ENCODE measurements around the gene SPTBN4.
"Not testable (repeated sequence)": the region's sequence is repeated elsewhere in the genome, so short reads cannot be mapped to it uniquely, and the experiment has no call there.

Gene SPTBN4

GRCh38 chr19:40465557-40466218, 1.1 kb upstream of the SPTBN4 start, which contains the start of gene BLVRB:
BLVRB (minus strand) TSS chr19:40465745; CDS start chr19:40465688, 57 bp downstream.
- DNase-seq, result peak; percentile 97 to 99

DNA sequence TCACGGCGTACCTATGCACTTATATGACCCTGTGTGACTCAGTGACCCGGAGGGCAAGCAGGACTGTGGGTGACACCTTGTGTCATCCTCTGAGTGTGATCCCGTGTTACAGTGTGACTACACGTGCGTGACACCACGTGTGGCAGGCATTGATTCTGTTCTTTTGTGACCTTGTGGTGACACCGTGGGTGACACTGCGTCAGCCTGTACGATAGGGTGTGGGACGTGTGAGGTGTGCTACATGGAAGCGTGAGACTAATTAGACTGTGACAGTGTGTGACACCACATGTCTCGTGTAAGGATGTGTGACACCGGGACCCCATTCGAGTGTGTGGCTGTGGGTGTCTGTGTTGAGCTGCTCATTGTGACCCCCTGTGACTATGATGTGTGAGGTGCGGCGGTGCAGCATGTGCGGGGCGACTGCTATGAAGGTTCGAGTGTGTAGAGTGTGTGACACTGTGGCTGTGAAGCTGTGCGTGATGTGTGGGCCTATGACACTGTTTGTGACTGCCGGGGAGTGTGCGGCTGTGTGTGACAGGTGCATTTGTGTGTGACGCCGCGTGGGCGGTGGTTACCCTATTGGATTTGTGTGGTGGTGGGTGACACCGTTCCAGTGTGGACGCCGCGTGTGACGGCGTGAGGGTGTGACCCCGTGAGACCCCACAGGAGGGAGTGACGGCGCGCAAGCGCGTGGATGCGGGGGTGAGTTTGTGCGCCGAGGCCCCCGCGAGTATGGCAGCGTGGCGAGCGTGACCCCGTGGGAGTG, 399 bp upstream of the SPTBN4 start:
- no peak for DNase-seq

- DNase-seq, result no peak
Observed at GRCh38 chr19:40469011-40469410, 2.2 kb downstream of the SPTBN4 start.

DNA sequence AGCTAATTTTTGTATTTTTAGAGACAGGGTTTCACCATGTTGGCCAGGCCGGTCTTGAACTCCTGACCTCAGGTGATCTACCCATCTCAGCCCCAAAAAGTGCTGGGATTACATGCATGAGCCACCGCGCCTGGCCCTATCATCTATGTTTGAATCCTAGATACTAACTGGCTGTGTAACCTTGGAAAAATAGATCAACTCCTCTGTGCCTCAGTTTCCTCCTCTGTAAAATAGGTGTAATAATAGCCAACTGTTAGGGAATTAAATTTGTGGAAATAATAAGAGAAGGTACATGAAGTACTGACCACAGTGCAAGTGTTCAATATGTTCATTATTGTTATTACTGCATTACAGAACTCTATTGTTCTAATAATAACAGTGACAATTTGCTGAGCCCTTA, 4.3 kb downstream of the SPTBN4 start:
- no peak for DNase-seq

DNA sequence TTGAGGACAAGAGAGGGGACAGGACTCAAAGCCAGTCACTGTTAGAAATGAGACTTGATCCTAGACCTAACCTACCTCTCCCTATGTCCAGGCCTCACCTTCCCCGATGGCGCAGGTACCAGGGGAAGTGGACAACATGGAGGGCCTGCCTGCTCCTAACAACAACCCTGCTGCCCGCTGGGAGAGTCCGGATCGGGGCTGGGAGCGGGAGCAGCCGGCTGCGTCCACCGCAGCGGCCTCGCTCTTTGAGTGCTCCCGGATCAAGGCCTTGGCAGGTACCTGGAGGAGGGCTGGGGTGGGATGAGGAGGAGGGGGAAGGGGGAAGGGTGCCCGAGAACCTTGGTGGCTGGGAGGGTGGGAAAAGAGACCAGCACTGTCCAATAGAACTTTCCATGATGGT, 5.7 kb downstream of the SPTBN4 start:
- DNase-seq, result no peak

- no peak for DNase-seq
Observed at GRCh38 chr19:40474737-40475136, 7.9 kb downstream of the SPTBN4 start.

DNA sequence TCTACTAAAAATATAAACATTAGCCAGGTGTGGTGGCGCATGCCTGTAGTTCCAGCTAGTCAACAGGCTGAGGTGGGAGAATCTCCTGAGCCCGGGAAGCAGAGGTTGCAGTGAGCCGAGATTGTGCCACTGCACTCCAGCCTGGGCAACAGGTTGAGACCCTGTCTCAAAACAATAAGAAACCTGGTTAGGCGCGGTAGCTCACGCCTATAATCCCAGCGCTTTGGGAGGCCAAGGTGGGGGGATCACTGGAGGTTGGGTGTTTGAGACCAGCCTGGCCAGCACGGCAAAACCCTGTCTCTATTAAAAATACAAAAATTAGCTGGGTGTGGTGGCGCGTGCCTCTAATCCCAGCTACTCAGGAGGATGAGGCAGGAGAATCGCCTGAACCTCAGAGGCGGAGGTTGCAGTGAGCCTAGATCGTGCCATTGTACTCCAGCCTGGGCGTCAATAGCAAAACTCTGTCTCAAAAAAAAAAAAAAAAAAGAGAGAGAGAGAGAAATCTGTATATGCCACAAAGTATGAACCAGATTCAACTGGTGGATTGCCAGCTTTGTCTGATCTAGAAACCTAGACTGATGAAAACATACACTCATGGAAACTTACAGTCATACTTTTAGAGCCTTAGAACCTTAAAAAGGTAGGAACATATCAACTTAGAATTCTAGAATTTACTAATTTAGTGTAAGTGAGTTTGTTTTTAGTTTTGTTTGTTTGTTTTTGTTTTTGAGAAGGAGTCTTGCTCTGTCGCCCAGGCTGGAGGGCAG, 9.3 kb downstream of the SPTBN4 start:
- not testable (repeated sequence) for DNase-seq

DNA sequence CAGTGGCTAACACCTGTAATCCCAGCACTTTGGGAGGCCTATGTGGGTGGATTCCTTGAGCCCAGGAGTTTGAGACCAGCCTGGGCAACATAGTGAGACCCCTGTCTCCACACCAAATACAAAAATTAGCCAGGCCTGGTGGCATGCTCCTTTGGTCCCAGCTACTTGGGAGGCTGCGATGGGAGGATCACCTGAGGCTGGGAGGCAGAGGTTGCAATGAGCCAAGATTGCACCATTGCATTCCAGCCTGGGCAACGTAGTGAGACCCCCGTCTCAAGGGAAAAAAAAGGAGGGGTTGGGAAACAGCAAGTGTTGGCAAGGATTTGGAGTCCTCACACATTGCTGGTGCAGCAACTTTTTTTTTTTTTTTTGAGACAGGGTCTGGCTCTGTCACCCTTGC, 19.2 kb downstream of the SPTBN4 start:
- no peak for DNase-seq

DNA sequence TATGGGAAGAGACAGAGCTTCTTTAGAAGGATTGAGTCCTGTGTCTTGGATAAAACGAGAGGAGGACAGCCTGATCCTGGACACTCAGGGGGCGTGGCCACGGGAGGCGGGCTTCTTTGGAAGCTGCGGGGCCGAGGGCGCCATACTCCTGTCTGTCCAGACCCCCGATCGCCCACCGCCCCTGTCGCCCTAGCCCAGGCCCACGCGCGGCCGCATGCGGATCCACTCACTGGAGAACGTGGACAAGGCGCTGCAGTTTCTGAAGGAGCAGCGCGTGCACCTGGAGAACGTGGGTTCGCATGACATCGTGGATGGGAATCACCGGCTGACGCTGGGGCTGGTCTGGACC, 23.1 kb downstream of the SPTBN4 start:
- no peak for DNase-seq

GRCh38 chr19:40492274-40492673, 25.5 kb downstream of the SPTBN4 start:
- no peak for DNase-seq

DNA sequence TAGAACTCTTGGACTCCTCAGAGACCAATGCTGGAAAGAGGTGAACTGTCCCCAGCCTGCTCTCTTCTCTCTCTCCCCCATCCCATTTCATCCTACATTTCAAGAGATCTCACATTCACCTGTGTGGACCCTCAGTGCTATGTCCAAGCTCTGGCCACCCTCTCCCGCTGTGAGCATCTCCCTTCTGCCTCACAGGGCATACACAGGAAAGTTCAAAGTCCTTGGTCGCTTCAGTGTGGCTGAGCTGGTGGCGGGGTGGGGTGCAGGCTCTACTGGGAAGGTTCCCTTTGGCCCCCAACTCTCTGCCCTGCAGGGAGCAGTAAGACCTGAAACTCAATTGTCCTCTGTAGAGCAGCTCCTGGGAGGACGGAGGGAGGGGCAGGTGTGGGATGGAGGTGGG, 27.0 kb downstream of the SPTBN4 start:
- DNase-seq, result no peak

DNA sequence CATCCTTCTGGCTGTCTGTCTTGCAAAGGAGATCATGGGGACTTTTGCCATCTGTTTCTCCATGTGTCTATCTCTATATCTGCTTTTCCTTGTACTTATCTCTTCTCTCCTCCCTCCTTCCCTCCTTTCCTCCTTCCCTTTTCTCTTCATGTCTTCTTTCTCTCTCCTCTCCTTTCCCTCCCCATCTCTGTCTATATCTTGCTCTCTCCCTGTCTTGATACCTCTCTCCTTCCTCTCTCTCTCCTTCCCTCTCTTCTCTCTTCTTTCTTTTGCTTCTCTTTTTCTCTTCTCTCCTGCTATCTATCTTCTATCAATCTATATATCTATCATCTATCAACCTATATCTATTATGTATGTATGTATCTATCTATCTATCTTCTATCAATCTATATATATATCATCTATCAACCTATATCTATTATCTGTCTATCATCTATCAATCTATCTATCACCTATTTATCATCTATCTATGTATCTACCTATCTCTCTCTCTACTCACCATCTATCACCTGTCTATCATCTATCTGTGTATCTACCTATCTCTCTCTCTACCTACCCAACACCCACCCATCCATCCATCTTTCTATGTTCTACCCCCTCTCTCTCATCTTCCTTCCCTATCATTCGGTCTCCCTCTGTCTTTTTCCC, 27.5 kb downstream of the SPTBN4 start:
- DNase-seq, result no peak

DNA sequence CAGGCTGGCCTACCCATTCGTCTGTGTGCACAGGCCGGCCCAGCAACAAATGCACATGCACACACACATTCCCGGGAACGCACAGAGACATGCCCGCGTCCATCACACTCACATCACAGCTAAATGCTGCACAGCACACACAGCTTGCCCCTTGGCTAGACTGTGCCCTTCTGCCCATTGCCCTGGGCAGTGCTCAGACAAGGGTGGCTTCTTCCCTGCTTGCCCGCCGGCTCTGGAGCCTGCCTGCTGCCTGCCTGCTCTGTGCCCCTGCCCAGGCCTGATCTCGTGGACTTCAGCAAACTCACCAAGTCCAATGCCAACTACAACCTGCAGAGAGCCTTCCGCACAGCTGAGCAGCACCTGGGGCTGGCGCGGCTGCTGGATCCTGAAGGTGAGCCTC, 30.4 kb downstream of the SPTBN4 start:
- no peak for DNase-seq

DNA sequence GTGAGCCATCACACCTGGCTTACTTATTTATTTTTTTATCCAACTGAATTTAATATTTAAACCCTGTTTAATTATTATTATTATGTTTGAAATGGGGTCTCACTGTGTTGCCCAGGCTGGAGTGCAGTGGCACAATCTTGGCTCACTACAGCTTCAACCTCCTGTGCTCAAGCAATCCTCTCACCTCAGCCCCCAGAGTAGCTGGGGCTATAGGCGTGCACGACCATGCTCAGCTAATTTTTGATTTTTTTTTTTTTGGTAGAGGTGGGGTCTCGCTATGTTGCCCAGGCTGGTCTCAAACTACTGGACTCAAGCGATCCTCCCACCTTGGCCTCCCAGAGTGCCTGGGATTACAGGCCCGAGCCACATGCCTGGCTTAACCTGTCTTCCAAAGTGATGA, 32.5 kb downstream of the SPTBN4 start:
- DNase-seq, result no peak

DNA sequence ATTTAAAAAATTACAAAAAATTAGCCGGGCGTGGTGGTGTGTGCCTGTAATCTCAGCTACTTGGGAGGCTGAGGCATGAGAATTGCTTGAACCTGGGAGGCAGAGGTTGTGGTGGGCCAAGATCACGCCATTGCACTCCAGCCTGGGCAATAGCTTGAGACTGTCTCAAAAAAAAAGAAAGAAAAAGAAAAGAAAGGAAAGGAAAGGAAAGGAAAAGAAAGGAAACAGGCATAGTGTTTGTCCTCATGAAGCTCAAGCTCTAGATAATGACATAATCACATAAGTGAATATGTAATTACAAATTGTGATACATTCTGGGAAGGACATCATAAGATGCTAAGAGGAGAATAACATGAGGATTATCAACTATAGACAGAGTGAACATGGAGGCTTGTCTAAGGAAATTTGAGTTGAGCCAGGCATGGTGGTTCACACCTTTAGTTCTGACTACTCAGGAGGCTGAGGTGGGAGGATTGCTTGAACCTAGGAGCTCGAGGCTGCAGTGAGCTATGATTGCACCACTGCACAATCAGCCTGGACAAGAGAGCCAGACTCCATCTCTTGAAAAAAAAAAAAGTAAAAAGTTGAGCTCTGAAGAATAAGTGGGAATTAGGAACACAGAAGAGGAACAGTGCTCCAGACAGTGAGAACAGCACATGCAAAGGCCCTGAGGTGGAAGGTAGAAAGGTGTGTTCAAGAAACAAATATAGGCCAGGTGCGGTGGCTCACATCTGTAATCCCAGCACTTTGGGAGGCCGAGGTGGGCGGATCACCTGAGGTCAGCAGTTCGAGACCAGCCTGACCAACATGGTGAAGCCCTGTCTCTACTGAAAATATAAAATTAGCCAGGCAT, 34.1 kb downstream of the SPTBN4 start:
- not testable (repeated sequence) for DNase-seq

DNA sequence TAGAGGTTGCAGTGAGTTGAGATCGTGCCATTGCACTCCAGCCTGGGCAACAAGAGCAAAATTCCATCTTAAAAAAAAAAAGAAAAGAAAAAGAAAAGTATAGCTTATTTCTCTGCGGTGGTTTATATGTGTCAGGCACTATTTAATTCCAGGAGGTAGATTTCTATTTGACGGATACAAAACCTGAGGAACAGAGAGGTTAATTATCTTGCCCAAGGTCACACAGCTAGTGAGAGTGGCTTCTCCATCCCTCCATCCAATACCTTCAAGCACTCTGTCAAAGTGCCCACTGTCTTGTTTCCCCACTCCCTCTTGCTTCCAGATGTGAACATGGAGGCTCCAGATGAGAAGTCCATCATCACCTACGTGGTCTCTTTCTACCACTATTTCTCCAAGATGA, 34.8 kb downstream of the SPTBN4 start:
- DNase-seq, result no peak

DNA sequence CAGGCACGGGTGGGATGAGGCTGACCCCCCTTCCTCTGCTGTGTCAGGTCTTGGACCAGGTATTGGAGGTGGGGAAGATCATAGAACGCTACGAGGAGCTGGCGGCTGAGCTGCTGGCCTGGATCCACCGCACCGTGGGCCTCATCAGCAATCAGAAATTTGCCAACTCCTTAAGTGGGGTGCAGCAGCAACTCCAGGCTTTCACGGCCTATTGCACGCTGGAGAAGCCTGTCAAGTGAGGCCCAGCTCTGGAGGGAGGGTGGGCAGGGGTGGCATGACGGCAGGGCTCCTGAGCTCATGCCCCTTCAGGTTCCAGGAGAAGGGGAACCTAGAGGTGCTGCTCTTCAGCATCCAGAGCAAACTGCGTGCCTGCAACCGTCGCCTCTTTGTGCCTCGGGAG, 35.3 kb downstream of the SPTBN4 start:
- no peak for DNase-seq

DNA sequence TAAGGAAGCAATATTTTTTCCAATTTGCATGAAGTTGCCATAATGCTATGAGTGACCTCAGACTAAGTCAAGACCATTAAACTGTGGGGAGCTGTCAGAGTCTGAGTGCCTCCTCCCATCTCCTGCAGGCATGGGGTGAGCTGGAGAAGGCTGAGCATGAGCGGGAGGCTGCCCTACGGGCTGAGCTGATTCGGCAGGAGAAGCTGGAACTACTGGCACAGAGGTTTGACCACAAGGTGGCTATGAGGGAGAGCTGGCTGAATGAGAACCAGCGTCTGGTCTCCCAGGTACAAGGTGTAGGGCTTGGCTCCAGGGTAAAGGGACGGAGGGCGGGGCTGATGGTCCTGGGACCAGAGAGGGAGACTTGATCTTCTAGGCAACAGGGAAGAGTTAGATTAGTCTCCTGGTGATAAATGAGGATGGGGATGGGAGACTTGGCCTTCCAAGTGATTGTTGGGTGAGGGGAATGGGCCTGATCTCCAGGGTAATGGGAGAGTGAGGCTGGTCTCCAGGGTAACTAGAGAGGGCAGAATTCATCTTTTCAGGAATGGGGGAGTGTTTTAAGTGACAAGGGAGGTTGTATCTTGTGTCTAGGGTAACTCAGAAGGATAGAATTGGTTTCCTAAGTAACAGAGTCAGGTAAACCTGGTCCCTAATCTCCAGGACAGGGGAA, 36.0 kb downstream of the SPTBN4 start:
- DNase-seq, result peak in 1 of 2 experiments; percentile 61

- DNase-seq, result peak in 1 of 2 experiments; percentile 36
Observed at GRCh38 chr19:40503320-40503695, 36.5 kb downstream of the SPTBN4 start.

DNA sequence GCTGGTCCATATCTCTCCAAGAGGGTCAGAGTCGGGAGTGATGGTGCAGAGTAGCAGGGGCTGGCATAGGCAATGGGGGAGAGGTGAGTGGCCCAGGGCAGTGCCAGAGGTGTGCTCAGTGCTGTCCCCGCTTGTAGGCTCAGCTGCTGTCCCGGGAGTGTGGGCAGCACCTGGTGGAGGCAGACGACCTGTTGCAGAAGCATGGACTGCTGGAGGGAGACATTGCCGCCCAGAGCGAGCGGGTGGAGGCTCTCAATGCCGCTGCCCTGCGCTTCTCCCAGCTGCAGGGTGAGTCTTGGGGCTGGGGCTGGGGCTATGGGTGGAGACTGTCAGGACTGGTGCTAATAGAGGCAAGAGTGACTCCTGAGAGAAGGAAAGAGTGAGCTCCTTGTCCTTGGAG, 39.3 kb downstream of the SPTBN4 start:
- no peak for DNase-seq

DNA sequence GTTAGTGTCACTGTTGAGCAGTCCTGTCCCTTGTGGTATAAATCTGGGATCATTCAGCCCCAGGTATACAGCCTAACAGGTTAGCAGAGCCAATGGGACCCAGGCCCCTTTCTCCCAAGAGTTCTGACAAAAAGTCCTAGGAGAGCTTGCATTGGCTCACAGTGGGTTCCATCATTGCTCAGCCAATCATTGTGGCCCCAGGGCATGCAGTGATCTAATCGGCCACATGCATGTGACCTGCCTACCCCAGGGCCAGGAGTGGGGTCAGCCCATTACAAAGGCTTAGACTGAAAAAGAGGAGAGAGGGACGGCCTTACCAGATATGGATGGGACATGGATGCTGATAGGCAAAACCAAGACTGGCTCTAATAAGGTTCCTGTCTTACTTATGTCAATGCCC, 41.1 kb downstream of the SPTBN4 start:
- DNase-seq, result no peak

DNA sequence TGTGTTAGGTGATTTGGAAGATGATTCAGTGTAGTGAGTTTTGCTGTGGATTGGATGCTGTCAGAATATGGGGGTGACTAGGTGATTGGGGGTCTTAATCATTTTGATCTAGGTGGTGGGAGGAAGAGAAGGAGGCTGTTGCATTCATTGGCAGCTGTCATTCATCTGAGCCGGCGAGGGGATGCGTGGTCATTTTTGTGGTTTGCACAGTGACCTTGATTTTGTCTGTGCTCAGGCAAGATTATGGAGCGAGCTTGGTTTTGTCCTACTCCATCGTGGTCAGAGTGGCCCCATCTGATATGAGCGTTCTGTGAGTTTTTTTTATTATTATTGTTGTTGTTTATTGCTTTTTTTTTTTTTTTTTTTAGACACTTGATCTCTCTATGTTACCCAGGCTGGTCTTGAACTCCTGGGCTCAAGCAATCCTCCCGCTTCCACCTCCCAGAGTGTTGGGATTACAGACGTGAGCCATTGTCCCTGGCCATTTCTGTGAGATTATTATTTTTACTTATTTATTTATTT, 42.0 kb downstream of the SPTBN4 start:
- no peak for DNase-seq

All from NCI-H526 (cell line).